GM12878 (cell line): ENCODE results near the gene TBCD. TPM values are rescaled to one million over a fixed set of nuclear protein-coding genes. Genes with fewer than 3 reads are reported as not detected.

Source experiments
- BACH1 ChIP-seq: fragments of 450-650 bp; IDR thresholded peaks from 2 replicates; pipeline ENCODE4 v1.6.1; 2017; ENCODE audit warnings: mild to moderate bottlenecking, borderline replicate concordance
- EGR1 ChIP-seq, 2 experiments: IDR thresholded peaks; 1 replicate in 1 of 2; 2 replicates in 1 of 2; pipeline ENCODE4 v1.6.1; 2011 to 2012; ENCODE audit warnings: low read depth in 2 of 2, low read length in 2 of 2, borderline replicate concordance in 1 of 2, mild to moderate bottlenecking in 1 of 2, moderate library complexity in 1 of 2
- GABPA ChIP-seq: IDR thresholded peaks from 2 replicates; pipeline ENCODE4 v1.6.1; 2014; ENCODE audit warnings: antibody characterized with exemption, low read depth, mild to moderate bottlenecking, inconsistent platforms
- HDAC2 ChIP-seq: fragments of 200-600 bp; sonication (generic); IDR thresholded peaks from 2 replicates; pipeline ENCODE4 v1.6.1; 2017
- HDAC6 ChIP-seq: fragments of 200-600 bp; sonication (generic); IDR thresholded peaks from one replicate; pipeline ENCODE4 v1.8.0; 2017; ENCODE audit warnings: antibody characterized with exemption; ENCODE audit not compliant: unreplicated experiment
- MLLT1 ChIP-seq: fragments of 450-650 bp; IDR thresholded peaks from 2 replicates; pipeline ENCODE4 v1.6.1; 2016; ENCODE audit warnings: mild to moderate bottlenecking
- MXI1 ChIP-seq: fragments of 150-350 bp; IDR thresholded peaks from 2 replicates; pipeline ENCODE4 v1.6.1; 2011; ENCODE audit warnings: low read depth, mild to moderate bottlenecking, inconsistent platforms, low read length, improper control_type of control experiment
- NKRF ChIP-seq: fragments of 450-650 bp; conservative IDR thresholded peaks from 2 replicates; pipeline ENCODE4 v1.6.1; 2017; ENCODE audit warnings: mild to moderate bottlenecking, moderate library complexity
- PAX8 ChIP-seq: fragments of 450-650 bp; IDR thresholded peaks from 2 replicates; pipeline ENCODE4 v1.6.1; 2017; ENCODE audit warnings: mild to moderate bottlenecking, moderate library complexity
- PML ChIP-seq: IDR thresholded peaks from 2 replicates; pipeline ENCODE4 v1.6.1; 2012; ENCODE audit warnings: low read length, inconsistent platforms
- SP1 ChIP-seq: IDR thresholded peaks from one replicate; pipeline ENCODE4 v1.6.1; 2011; ENCODE audit warnings: low read depth, low read length
- SREBF1 ChIP-seq: IDR thresholded peaks from 2 replicates; pipeline ENCODE4 v1.6.1; 2012; ENCODE audit warnings: mild to moderate bottlenecking, low read length
- TAF1 ChIP-seq: IDR thresholded peaks from 2 replicates; pipeline ENCODE4 v1.6.1; 2011; ENCODE audit warnings: mild to moderate bottlenecking, low read depth, low read length, borderline replicate concordance
- TARDBP ChIP-seq: IDR thresholded peaks from 2 replicates; pipeline ENCODE4 v1.6.1; 2016; ENCODE audit warnings: borderline replicate concordance
- TCF12 ChIP-seq: IDR thresholded peaks from 2 replicates; pipeline ENCODE4 v1.6.1; 2011; ENCODE audit warnings: low read depth, mild to moderate bottlenecking, low read length
- ZBTB11 ChIP-seq: fragments of 450-650 bp; formaldehyde crosslinking; IDR thresholded peaks from 2 replicates; pipeline ENCODE4 v1.5.0; 2022; ENCODE audit warnings: mild to moderate bottlenecking, missing genetic modification characterization
- ZNF207 ChIP-seq: fragments of 450-650 bp; IDR thresholded peaks from 2 replicates; pipeline ENCODE4 v1.6.1; 2014; ENCODE audit warnings: antibody characterized with exemption, mild to moderate bottlenecking, borderline replicate concordance
- ZNF217 ChIP-seq: fragments of 450-650 bp; IDR thresholded peaks from 2 replicates; pipeline ENCODE4 v1.6.1; 2017; ENCODE audit warnings: antibody characterized with exemption, mild to moderate bottlenecking
- ZNF687 ChIP-seq: fragments of 450-650 bp; IDR thresholded peaks from 2 replicates; pipeline ENCODE4 v1.6.1; 2017; ENCODE audit warnings: mild to moderate bottlenecking, moderate library complexity
- polyA plus RNA-seq, 11 experiments: library from polyadenylated mRNA; depleted of rRNA in 4 of 11; unstranded in 6 of 11; stranded (reverse) in 5 of 11; fragments of >200 nt; fragmentation: Nextera tagmentation in 4 of 11; fragmentation: Illumina TruSeq in 1 of 11; extraction: Ambion mirVana in 4 of 11; extraction: Trizol in 1 of 11; gene quantifications; 1 replicate in 1 of 11; 2 replicates in 10 of 11; pipeline versions ENCODE4 v1.2.1 to v1.2.3, GENCODE V29; 2011 to 2016; ENCODE audit warnings: inconsistent platforms in 2 of 11, missing spikeins in 2 of 11, low read depth in 1 of 11
- total RNA-seq, 4 experiments: library from RNA; depleted of rRNA in 3 of 4; stranded (reverse); fragments of >200 nt in 3 of 4; fragmentation: Illumina TruSeq in 1 of 4; extraction: Trizol in 1 of 4; gene quantifications; 2 replicates each; pipeline versions ENCODE4 v1.2.1 to v1.2.3, GENCODE V29; 2013 to 2021

Gene TBCD
- total and polyA plus RNA-seq, 10 of the 15 experiments (the other 5 are each of a cell fraction or from before 2014, with no cell fraction given), result 10.3 to 114 (median 52.4) TPM

- TF ChIP-seq ZNF687 (peak; percentile 87), MXI1 (0 out of 2 replicates have a peak, but pooled peaks have one; percentile 59), SP1 (no peak), GABPA (no peak), PAX8 (no peak), TCF12 (0 out of 2 replicates have a peak, but pooled peaks have one; percentile 14), HDAC6 (no peak), MLLT1 (peak; percentile 51; the same call in 1 of the 2 replicates), EGR1 (IDR thresholded peaks at IDR 0.05; ENCODE audit: borderline replicate concordance in 1 of 2, low read depth in 2 of 2, low read length in 2 of 2) (peak in 1 of 2 experiments; percentile 49; a peak in 1 of 3 replicates), ZNF217 (no peak), SREBF1 (no peak), BACH1 (peak; percentile 20; the same call in 1 of the 2 replicates), TARDBP (no peak), NKRF (no peak), TAF1 (no peak; the same call in 1 of the 2 replicates), PML (no peak), HDAC2 (no peak), ZBTB11 (CRISPR knock-in tag) (no peak), ZNF207 (no peak)
Measured at GRCh38 chr17:82859431-82860403, 107.9 kb downstream of the TBCD start (continued).
